Measurements from ENCODE around the gene GRK5. TPM values are rescaled to one million over a fixed set of nuclear protein-coding genes. Genes with fewer than 3 reads are reported as not detected.

Gene GRK5
- total and polyA plus RNA-seq, 2 experiments from 2014 or later, result 5.2 to 13.7 TPM

- H3K4me3 ChIP-seq, result no peak overlapping the region
- in situ Hi-C loops (cut with MboI), result no loop called here
- H3K9me3 ChIP-seq (ENCODE audit: low read depth), result no peaks in the 10 kb centered on the region
- 55 to 57% methylated on average over 8 to 9 of the region's 9 CpGs for WGBS, 2 experiments (ENCODE audit: low coverage in 1 of 2, low lambda C conversion rate in 2 of 2, missing lambda C conversion rate in 2 of 2)
- no peak overlapping the region for H3K9ac ChIP-seq
- H3K27me3 ChIP-seq (replicated peaks; ENCODE audit: insufficient read depth), result no peaks in the 10 kb centered on the region
- no peaks in the 10 kb centered on the region for H3F3A ChIP-seq (ENCODE audit: insufficient read depth)
- no peak for TF ChIP-seq EZH2 (IDR thresholded peaks at IDR 0.05; ENCODE audit: insufficient read depth, poor library complexity, severe bottlenecking)
- no peak for TF ChIP-seq EZH2phosphoT487 (IDR thresholded peaks at IDR 0.05; ENCODE audit: insufficient read depth, low read depth)
- no peaks in the 10 kb centered on the region for H3K36me3 ChIP-seq (ENCODE audit: low read depth)
- 0 out of 2 replicates have a peak, but pooled peaks cover 11% of the 10 kb centered on the region for H3K79me2 ChIP-seq (ENCODE audit: insufficient read depth)
- H3K27ac ChIP-seq, result no peak overlapping the region
- H3K9me2 ChIP-seq (ENCODE audit: insufficient read depth), result no peaks in the 10 kb centered on the region
- no peaks in the 10 kb centered on the region for H4K20me1 ChIP-seq (ENCODE audit: insufficient read depth)
- H3K4me2 ChIP-seq (ENCODE audit: unreplicated experiment), result no peak overlapping the region
- peaks cover 15% of the 10 kb centered on the region for H3K4me1 ChIP-seq (ENCODE audit: insufficient read depth)
- no peak for DNase-seq
- no peak overlapping the region for H2AFZ ChIP-seq
Observed at GRCh38 chr10:119342335-119342734, 135.0 kb downstream of the GRK5 start.

- H4K20me1 ChIP-seq (ENCODE audit: insufficient read depth), result no peaks in the 10 kb centered on the region
Observed at GRCh38 chr10:119343011-119343601, 135.7 kb downstream of the GRK5 start.

GRCh38 chr10:119344381-119344780 is 137.0 kb downstream of the GRK5 start:
- H3K27me3 ChIP-seq (replicated peaks; ENCODE audit: insufficient read depth), result no peaks in the 10 kb centered on the region
- no peak for TF ChIP-seq EZH2phosphoT487 (IDR thresholded peaks at IDR 0.05; ENCODE audit: insufficient read depth, low read depth)
- TF ChIP-seq EZH2 (IDR thresholded peaks at IDR 0.05; ENCODE audit: insufficient read depth, poor library complexity, severe bottlenecking), result no peak
- no peaks in the 10 kb centered on the region for H4K20me1 ChIP-seq (ENCODE audit: insufficient read depth)
- DNase-seq, result no peak
- H3F3A ChIP-seq (ENCODE audit: insufficient read depth), result no peaks in the 10 kb centered on the region
- H3K9me3 ChIP-seq (ENCODE audit: low read depth), result no peaks in the 10 kb centered on the region
- H3K27ac ChIP-seq, result no peak overlapping the region
- no peak overlapping the region for H2AFZ ChIP-seq
- 92 to 94% methylated on average over 12 of the region's 12 CpGs for WGBS, 2 experiments (ENCODE audit: low coverage in 1 of 2, low lambda C conversion rate in 2 of 2, missing lambda C conversion rate in 2 of 2)
- H3K9me2 ChIP-seq (ENCODE audit: insufficient read depth), result no peaks in the 10 kb centered on the region
- H3K4me3 ChIP-seq, result no peak overlapping the region
- no peak overlapping the region for H3K9ac ChIP-seq
- peaks cover 11% of the 10 kb centered on the region; the same call in 1 of the 2 replicates for H3K4me1 ChIP-seq (ENCODE audit: insufficient read depth)
- no peak overlapping the region for H3K4me2 ChIP-seq (ENCODE audit: unreplicated experiment)
- in situ Hi-C loops (cut with MboI), result no loop called here
- no peaks in the 10 kb centered on the region for H3K36me3 ChIP-seq (ENCODE audit: low read depth)
- 0 out of 2 replicates have a peak, but pooled peaks cover 2% of the 10 kb centered on the region for H3K79me2 ChIP-seq (ENCODE audit: insufficient read depth)

More at GRCh38 chr10:119343011-119343601, 135.7 kb downstream of the GRK5 start:
- H3K4me2 ChIP-seq (ENCODE audit: unreplicated experiment), result no peak overlapping the region
- 84% methylated on average over 8 to 9 of the region's 9 CpGs for WGBS, 2 experiments (ENCODE audit: low coverage in 1 of 2, low lambda C conversion rate in 2 of 2, missing lambda C conversion rate in 2 of 2)
- H3K27ac ChIP-seq, result no peak overlapping the region
- 0 out of 2 replicates have a peak, but pooled peaks cover 8% of the 10 kb centered on the region for H3K79me2 ChIP-seq (ENCODE audit: insufficient read depth)
- peaks cover 11% of the 10 kb centered on the region for H3K4me1 ChIP-seq (ENCODE audit: insufficient read depth)
- H3F3A ChIP-seq (ENCODE audit: insufficient read depth), result no peaks in the 10 kb centered on the region
- H3K9me3 ChIP-seq (ENCODE audit: low read depth), result no peaks in the 10 kb centered on the region
- TF ChIP-seq EZH2phosphoT487 (IDR thresholded peaks at IDR 0.05; ENCODE audit: insufficient read depth, low read depth) (no peak), EZH2 (IDR thresholded peaks at IDR 0.05; ENCODE audit: insufficient read depth, poor library complexity, severe bottlenecking) (no peak)
- DNase-seq, result no peak
- H3K4me3 ChIP-seq, result no peak overlapping the region
- H3K9ac ChIP-seq, result no peak overlapping the region
- no peaks in the 10 kb centered on the region for H3K9me2 ChIP-seq (ENCODE audit: insufficient read depth)
- in situ Hi-C loops (cut with MboI), result no loop called here
- H3K27me3 ChIP-seq (replicated peaks; ENCODE audit: insufficient read depth), result no peaks in the 10 kb centered on the region
- H3K36me3 ChIP-seq (ENCODE audit: low read depth), result no peaks in the 10 kb centered on the region
- H2AFZ ChIP-seq, result no peak overlapping the region

- Histone ChIP-seq H3K9ac (no peak overlapping the region), H3K4me3 (no peak overlapping the region), H3K79me2 (ENCODE audit: insufficient read depth) (0 out of 2 replicates have a peak, but pooled peaks cover 4% of the 10 kb centered on the region), H3K9me2 (ENCODE audit: insufficient read depth) (no peaks in the 10 kb centered on the region), H3K4me1 (ENCODE audit: insufficient read depth) (peaks cover 12% of the 10 kb centered on the region; the same call in 1 of the 2 replicates), H3K9me3 (ENCODE audit: low read depth) (no peaks in the 10 kb centered on the region), H4K20me1 (ENCODE audit: insufficient read depth) (no peaks in the 10 kb centered on the region), H3K27ac (no peak overlapping the region), H3K36me3 (ENCODE audit: low read depth) (no peaks in the 10 kb centered on the region), H2AFZ (no peak overlapping the region), H3K27me3 (replicated peaks; ENCODE audit: insufficient read depth) (no peaks in the 10 kb centered on the region), H3K4me2 (ENCODE audit: unreplicated experiment) (no peak overlapping the region), H3F3A (ENCODE audit: insufficient read depth) (0 out of 2 replicates have a peak, but pooled peaks cover 9% of the 10 kb centered on the region)
- DNase-seq, result no peak
- 70 to 74% methylated on average over 15 to 16 of the region's 16 CpGs for WGBS, 2 experiments (ENCODE audit: low coverage in 1 of 2, low lambda C conversion rate in 2 of 2, missing lambda C conversion rate in 2 of 2)
- TF ChIP-seq EZH2 (IDR thresholded peaks at IDR 0.05; ENCODE audit: insufficient read depth, poor library complexity, severe bottlenecking), result no peak
- TF ChIP-seq EZH2phosphoT487 (IDR thresholded peaks at IDR 0.05; ENCODE audit: insufficient read depth, low read depth), result no peak
- in situ Hi-C loops (cut with MboI), result no loop called here
Observed at GRCh38 chr10:119346095-119346832, 138.9 kb downstream of the GRK5 start.
